Stimulated activated CD8-positive, alpha-beta memory T cell treated with anti-CD3 and anti-CD28 coated beads, Interleukin-7, amount 100 ng/mL, for 24 hours (primary cell): Measurements from ENCODE around the gene EGR2.

ENCODE experiments used
- DNase-seq: peaks from one replicate; pipeline ENCODE4 v3.0.0-alpha.2; 2020; ENCODE audit warnings: low read depth

Gene EGR2

GRCh38 chr10:62817766-62818425, 1.7 kb upstream of the EGR2 start:
- DNase-seq, result no peak

DNA sequence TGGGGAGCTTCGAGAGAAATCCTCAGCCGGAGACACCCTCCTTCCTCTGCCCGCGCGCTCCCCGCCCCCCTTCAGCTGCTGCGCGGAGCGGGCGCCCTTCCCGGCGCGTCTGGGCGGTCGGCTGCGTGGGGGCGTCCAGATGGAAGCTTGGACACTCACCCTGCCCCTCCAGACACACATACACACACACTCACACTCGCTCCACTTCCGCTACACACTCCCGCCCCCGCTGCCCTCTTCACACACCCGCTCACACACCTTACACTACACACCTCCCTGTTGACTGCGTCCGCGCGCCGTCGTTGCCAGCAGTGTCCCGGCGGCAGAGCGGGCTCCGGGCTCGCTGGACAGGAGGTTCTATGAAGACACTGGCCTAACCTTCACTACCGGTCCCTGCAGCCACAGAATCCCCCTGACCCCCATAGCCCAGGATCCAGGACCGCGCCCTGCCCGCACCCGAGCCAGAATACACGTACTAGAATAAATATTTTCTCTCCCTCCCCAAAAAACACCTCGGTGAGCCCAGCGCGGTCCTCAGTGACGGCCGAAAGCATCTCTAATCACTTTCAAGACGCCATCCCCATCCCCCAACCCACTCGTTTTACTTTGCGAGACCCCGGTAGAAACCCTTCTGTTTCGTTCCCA, 1.1 kb upstream of the EGR2 start:
- DNase-seq, result no peak

DNA sequence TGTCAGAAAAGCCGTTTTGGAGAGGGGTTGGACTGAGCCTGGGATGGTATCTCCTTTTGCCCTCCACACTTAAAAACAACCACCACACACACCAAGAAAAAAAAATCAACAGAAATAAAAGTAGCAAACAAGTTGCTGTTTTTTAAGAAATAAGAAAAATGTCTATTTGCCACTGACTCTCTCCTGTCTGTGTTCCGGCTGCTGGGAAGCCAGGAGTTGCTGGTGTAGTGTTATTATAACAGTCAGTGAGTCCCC, 163 bp downstream of the EGR2 start:
- no peak for DNase-seq

GRCh38 chr10:62815381-62816075, 638 bp downstream of the EGR2 start:
- no peak for DNase-seq

DNA sequence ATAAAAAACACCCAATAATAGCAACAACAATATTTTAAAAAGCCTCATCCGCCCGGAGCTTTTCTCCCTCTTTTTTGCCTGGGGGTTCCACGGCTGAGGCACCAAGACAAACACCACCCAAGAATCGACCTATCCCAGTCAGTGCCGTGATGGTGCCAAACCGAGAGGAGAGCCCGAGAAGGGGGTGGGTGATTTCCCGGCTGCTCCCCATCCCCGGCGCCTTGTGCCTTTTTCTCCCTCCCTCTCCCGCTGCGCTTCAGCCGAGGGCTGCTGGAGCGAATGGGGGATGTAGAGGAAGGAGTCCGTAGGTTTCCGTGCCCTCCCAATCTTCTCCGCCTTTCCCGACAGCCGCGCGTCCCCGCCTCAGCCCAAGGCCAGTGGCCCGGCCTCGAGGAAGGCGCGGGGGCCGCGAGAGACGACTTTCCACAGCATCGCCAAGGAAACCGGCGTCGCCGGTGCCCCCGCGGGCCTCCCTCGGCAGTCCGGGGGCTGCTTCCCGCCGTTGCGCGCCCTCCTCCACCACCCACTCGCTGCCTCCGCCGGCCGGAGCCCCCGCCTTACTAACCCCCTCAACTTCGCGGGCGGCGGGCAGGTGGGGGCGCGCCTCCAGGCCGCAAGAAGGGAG, 1.3 kb downstream of the EGR2 start:
- DNase-seq, result no peak

DNA sequence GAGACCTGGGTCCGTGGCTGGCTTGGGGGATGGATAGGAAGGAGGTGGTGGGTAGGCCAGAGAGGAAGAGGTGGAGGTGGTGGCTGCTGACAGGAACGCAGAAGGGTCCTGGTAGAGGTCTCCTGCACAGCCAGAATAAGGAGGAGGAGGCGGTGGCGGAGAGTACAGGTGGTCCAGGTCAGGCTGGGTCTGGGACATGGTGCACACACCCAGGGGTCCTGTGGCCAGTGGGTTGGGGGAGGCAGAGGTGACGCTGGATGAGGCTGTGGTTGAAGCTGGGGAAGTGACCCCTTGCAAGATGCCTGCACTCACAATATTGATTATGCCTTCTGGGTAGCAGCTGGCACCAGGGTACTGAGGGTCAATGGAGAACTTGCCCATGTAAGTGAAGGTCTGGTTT, 2.2 kb downstream of the EGR2 start:
- DNase-seq, result no peak

GRCh38 chr10:62813453-62813852, 2.7 kb downstream of the EGR2 start:
- no peak for DNase-seq

- no peak for DNase-seq
These were observed 3.3 kb downstream of the EGR2 start for GRCh38 chr10:62812672-62813439.

- no peak for DNase-seq
These were observed 4.8 kb downstream of the EGR2 start for GRCh38 chr10:62811159-62811875.

GRCh38 chr10:62810156-62810902, 5.8 kb downstream of the EGR2 start:
- DNase-seq, result no peak

GRCh38 chr10:62806251-62806650, 9.9 kb downstream of the EGR2 start:
- no peak for DNase-seq

DNA sequence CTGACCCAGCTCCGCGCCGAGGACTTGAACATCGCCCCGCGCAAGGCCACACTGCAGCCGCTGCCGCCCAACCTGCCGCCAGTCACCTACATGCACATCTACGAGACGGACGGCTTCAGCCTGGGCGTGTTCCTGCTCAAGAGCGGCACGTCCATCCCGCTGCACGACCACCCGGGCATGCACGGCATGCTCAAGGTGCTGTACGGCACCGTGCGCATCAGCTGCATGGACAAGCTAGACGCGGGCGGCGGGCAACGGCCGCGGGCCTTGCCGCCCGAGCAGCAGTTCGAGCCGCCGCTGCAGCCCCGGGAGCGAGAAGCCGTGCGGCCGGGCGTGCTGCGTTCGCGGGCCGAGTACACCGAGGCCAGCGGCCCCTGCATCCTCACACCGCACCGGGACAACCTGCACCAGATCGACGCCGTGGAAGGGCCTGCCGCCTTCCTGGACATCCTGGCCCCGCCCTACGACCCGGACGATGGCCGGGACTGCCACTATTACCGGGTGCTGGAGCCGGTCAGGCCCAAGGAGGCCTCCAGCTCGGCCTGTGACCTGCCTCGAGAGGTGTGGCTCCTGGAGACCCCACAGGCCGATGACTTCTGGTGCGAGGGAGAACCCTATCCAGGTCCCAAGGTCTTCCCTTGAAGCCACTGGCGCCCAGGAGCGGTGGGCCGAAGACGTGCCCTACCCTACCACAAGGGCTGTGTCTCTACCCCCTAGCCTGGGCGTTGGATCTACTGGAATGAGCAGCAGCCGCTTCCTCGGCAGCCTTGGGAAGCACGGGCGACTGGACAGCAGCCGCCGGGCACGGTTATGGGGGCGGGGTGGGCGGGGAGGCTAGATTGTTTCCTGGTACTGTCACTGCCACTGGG, 10.7 kb downstream of the EGR2 start:
- no peak for DNase-seq

DNA sequence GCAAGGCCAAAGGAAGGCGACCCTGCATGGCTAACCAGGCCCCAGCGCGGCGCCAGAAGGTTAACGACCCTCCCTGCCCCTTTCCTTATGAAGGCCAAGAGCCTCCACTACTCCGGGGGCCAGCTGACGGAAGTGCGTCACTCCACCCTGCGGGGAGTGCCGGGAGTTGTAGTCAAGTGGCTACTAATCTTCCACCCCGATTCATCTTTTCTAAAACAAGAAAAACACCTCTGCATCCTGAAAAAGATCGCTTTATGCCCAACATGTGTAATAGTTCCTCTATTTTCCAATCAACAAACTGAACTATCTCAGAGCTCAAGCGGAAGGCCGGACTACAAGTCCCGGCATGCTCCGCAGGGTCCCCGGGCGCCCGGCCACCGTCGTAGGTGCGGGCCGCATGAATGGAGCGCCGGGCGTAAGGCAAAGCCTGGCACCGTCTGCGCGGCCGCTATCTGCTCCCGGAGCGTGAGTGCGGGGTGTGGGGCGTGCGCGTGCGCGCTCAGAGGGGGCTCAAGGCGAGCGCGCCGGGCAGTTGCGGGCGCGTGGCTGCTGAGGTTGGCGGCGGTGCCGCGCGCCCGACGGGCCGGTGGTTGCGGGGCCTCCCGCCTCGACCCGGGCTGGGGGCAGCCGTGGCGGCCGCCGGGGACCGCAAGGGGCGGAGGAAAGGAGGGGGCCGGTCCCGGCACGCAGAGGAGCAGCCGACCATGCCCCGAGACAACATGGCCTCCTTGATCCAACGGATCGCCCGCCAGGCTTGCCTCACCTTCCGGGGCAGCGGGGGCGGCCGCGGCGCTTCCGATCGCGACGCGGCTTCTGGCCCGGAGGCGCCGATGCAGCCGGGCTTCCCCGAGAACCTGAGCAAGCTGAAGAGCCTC, 11.6 kb downstream of the EGR2 start, which contains the start of gene ADO:
ADO (plus strand) TSS at position 365 of the 875 bp plus-strand sequence; CDS start at position 705, 340 bp downstream.
- DNase-seq, result peak; percentile 64

GRCh38 chr10:62803724-62804355, 12.3 kb downstream of the EGR2 start:
- DNase-seq, result no peak

GRCh38 chr10:62801871-62802270, 14.3 kb downstream of the EGR2 start:
- no peak for DNase-seq

DNA sequence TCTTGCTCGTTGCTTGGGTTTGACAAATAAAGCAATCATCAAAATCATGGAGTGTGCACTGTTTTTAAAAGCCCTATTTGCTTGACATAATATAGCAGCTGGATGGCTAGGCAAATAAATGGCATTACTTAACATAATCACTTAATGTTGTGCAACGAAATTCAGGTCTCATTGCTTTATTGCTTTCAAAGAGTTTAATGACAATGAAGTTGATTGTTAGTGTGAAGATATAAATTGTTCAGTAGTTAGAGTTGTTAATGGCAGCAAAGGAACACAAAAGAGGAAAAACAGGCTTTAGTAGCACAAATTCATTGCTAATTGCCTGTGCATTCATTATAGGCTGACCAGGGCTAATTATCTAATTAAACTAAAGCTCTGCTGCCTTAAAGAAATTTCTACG, 19.3 kb downstream of the EGR2 start:
- DNase-seq, result no peak

GRCh38 chr10:62795762-62796161, 20.4 kb downstream of the EGR2 start:
- no peak for DNase-seq

DNA sequence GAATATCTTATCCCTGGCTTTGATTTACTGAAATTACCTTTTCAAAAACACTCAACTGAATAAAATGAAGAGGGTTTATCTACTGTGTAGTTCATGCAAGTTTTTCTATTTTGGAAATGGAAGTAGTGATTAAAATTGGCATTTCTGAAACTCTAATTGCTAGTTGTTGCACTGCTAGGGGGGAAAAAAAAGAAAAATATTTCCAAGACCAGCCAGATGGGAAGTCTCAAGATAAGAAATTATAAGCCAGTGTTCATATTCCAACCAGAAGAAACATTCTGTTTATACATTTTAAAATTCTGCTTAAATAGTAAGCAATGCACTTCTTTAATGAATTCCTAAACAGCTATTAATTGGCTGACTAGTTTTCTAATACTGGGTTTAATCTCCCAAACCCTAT, 21.1 kb downstream of the EGR2 start:
- DNase-seq, result no peak
